HG02798 (cell line): ENCODE measurements around the gene MAGI2.

Experiments used
- ATAC-seq: cut with Tn5 transposase; IDR thresholded peaks from one replicate; pipeline ENCODE4 v1.9.1; 2021; ENCODE audit warnings: mild to moderate bottlenecking; ENCODE audit not compliant: unreplicated experiment, poor library complexity

Gene MAGI2

GRCh38 chr7:78476851-78477405 is 976.5 kb downstream of the MAGI2 start:
- ATAC-seq = no peak

GRCh38 chr7:78473571-78474301 is 979.7 kb downstream of the MAGI2 start:
- no peak for ATAC-seq

- ATAC-seq = no peak
Measured at GRCh38 chr7:78473021-78473420, 980.4 kb downstream of the MAGI2 start.

GRCh38 chr7:78472519-78472918 is 980.9 kb downstream of the MAGI2 start:
- no peak for ATAC-seq

- ATAC-seq = no peak
Measured at GRCh38 chr7:78465894-78466293, 987.6 kb downstream of the MAGI2 start.

GRCh38 chr7:78463039-78463438 is 990.4 kb downstream of the MAGI2 start:
- no peak for ATAC-seq

GRCh38 chr7:78450706-78451105 is 1002.8 kb downstream of the MAGI2 start:
- ATAC-seq = no peak

GRCh38 chr7:78448911-78449310 is 1004.6 kb downstream of the MAGI2 start:
- ATAC-seq = no peak

GRCh38 chr7:78444267-78444666 is 1009.2 kb downstream of the MAGI2 start:
- no peak for ATAC-seq

- ATAC-seq = no peak
Measured at GRCh38 chr7:78443811-78444210, 1009.7 kb downstream of the MAGI2 start.

GRCh38 chr7:78441737-78442136 is 1011.7 kb downstream of the MAGI2 start:
- no peak for ATAC-seq

GRCh38 chr7:78438433-78438832 is 1015.0 kb downstream of the MAGI2 start:
- no peak for ATAC-seq

GRCh38 chr7:78437118-78437517 is 1016.3 kb downstream of the MAGI2 start:
- ATAC-seq = no peak

- ATAC-seq = no peak
Measured at GRCh38 chr7:78435355-78435754, 1018.1 kb downstream of the MAGI2 start.

GRCh38 chr7:78434281-78434680 is 1019.2 kb downstream of the MAGI2 start:
- ATAC-seq = no peak

- no peak for ATAC-seq
Measured at GRCh38 chr7:78433421-78433820, 1020.0 kb downstream of the MAGI2 start.

GRCh38 chr7:78429878-78430277 is 1023.6 kb downstream of the MAGI2 start:
- ATAC-seq = no peak

- no peak for ATAC-seq
Measured at GRCh38 chr7:78427209-78427608, 1026.3 kb downstream of the MAGI2 start.

GRCh38 chr7:78420001-78420400 is 1033.5 kb downstream of the MAGI2 start:
- ATAC-seq = no peak

GRCh38 chr7:78417180-78417853 is 1036.2 kb downstream of the MAGI2 start:
- ATAC-seq = no peak

GRCh38 chr7:78413568-78413967 is 1039.9 kb downstream of the MAGI2 start:
- ATAC-seq = no peak
